Measurements from ENCODE around the gene MLLT6.

- no peak for TF ChIP-seq CTCF (IDR thresholded peaks at IDR 0.05)
- no peak for TF ChIP-seq POLR2A (IDR thresholded peaks at IDR 0.05)
Observed at GRCh38 chr17:38724337-38724988, 19.4 kb downstream of the MLLT6 start.

Measured in ovary (tissue), 3 donors.